Tibial nerve (tissue), 4 donors: ENCODE data around the gene NEUROD2.

Experiments
- CTCF ChIP-seq, 5 experiments: fragments of 200-600 bp in 3 of 5; fragments of 450-650 bp in 2 of 5; sonication (generic) in 3 of 5; IDR thresholded peaks; one replicate each; pipeline ENCODE4 v1.5.1; 2016 to 2019; ENCODE audit warnings: antibody characterized with exemption in 5 of 5, mild to moderate bottlenecking in 3 of 5, moderate library complexity in 2 of 5
- EP300 ChIP-seq, 2 donors: sonication (generic); formaldehyde crosslinking; IDR thresholded peaks; one replicate each; pipeline ENCODE4 v1.6.1; 2017; ENCODE audit warnings: antibody characterized with exemption in 2 of 2, mild to moderate bottlenecking in 1 of 2
- POLR2A ChIP-seq, 2 donors: fragments of 450-650 bp; IDR thresholded peaks; one replicate each; pipeline ENCODE4 v1.6.1; 2017; ENCODE audit warnings: antibody characterized with exemption in 2 of 2, mild to moderate bottlenecking in 2 of 2, moderate library complexity in 2 of 2

GRCh38 chr17:39624313-39624712, 16.6 kb upstream of the NEUROD2 start:
- TF ChIP-seq CTCF (IDR thresholded peaks at IDR 0.05) (no peak), POLR2A (IDR thresholded peaks at IDR 0.05) (no peak), EP300 (IDR thresholded peaks at IDR 0.05) (no peak)
